Stimulated activated naive CD8-positive, alpha-beta T cell treated with anti-CD3 and anti-CD28 coated beads, Interleukin-15, Interleukin-2, amounts not matched to agents 100 ng/mL and 50 ng/mL, for 24 hours (primary cell): ENCODE measurements around the gene RAB26.
"Not testable (repeated sequence)": the region's sequence is repeated elsewhere in the genome, so short reads cannot be mapped to it uniquely, and the experiment has no call there.

Experiments
- H3K27ac Mint-ChIP-seq: one replicate; pipeline ENCODE4 v1.8.0; 2021; ENCODE audit warnings: mild to moderate bottlenecking, mixed read lengths
- H3K27me3 Mint-ChIP-seq: one replicate; pipeline ENCODE4 v1.8.0; 2021; ENCODE audit warnings: mixed read lengths
- H3K36me3 Mint-ChIP-seq: one replicate; pipeline ENCODE4 v1.8.0; 2021; ENCODE audit warnings: low read depth, mixed read lengths
- H3K4me1 Mint-ChIP-seq: one replicate; pipeline ENCODE4 v1.8.0; 2021; ENCODE audit warnings: low read depth, mixed read lengths
- H3K4me3 Mint-ChIP-seq: one replicate; pipeline ENCODE4 v1.8.0; 2021; ENCODE audit warnings: mild to moderate bottlenecking, mixed read lengths
- H3K9me3 Mint-ChIP-seq: one replicate; pipeline ENCODE4 v1.8.0; 2021; ENCODE audit warnings: mixed read lengths

The RAB26 gene

DNA sequence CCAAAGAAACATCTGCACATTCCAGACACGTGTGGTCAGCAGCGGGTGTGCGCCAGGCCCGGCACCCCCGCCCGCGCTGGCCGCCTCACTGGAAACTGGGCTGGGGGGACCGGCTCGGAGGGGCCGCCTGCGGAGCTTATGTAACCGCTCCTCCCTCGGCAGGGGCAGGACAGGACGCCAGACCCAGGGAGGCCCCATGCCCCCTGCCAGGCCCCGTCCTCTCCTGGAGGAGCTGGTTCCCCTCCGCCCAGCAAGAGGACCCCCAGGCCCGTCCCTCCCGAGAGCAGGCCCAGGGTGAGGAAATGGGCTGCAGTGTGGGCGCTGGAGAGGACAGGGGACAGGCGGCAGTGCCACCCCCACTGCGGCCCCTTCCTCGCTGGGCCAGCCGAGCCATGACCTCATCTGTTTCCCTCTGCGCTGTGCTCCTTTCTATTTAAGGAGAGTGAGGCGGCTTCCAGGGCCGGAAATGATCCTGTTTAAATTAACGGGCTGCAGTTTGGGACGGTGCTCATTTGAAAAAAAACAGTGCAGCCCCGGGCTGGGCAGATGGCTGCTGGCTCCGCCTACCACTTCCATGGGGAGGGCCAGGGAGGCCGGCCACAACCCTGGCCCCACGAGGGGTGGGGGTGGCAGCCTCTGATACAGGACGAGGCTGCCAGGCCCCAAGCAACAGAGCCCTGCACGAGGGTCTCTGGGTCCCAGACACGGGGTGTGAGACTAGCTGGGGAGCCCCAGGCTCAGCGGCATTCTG, 23.6 kb upstream of the RAB26 start:
- H3K36me3 Mint-ChIP-seq, H3K4me3 Mint-ChIP-seq, H3K9me3 Mint-ChIP-seq, H3K27me3 Mint-ChIP-seq, H3K27ac Mint-ChIP-seq: not testable (repeated sequence)
- H3K4me1 Mint-ChIP-seq: peaks cover 22% of the 10 kb centered on the region

GRCh38 chr16:2125609-2126008, 22.8 kb upstream of the RAB26 start:
- H3K36me3 Mint-ChIP-seq, H3K27me3 Mint-ChIP-seq, H3K4me3 Mint-ChIP-seq, H3K9me3 Mint-ChIP-seq, H3K27ac Mint-ChIP-seq: not testable (repeated sequence)
- peaks cover 22% of the 10 kb centered on the region for H3K4me1 Mint-ChIP-seq

- not testable (repeated sequence) for H3K9me3 Mint-ChIP-seq, H3K27me3 Mint-ChIP-seq, H3K4me3 Mint-ChIP-seq, H3K36me3 Mint-ChIP-seq, H3K27ac Mint-ChIP-seq
- peaks cover 22% of the 10 kb centered on the region for H3K4me1 Mint-ChIP-seq
Measured at GRCh38 chr16:2126161-2126743, 22.2 kb upstream of the RAB26 start.

DNA sequence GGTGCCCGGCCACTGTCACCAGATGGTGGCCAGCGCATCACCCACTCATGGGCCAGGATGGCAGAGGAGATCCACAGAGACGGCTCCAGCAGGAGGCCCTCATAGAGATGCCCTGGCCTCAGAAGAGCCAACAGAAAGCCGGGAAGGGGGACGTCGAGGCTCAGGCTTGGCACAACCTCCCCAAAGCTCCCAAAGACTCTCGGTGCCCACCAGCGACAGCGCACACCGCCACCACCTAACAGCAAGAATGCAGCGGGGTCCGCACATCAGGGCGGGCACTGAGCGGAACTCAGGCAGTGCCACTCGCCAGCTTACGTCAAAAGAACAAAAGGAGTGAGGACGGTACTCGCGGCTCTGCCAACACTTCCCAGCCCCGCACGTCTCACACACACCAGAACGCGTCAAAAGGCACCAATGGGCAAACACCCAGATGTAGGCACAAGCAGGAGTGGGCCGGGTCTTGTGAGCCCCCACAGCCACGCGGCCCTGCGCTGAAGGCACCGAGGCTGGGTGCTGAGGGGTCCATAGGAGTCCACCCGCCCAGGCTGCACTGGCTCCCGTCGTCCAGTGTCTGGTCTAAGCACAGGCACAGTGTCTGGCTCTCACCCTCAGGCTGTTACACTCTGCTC, 21.4 kb upstream of the RAB26 start:
- H3K4me1 Mint-ChIP-seq: peaks cover 22% of the 10 kb centered on the region
- not testable (repeated sequence) for H3K36me3 Mint-ChIP-seq, H3K27ac Mint-ChIP-seq, H3K9me3 Mint-ChIP-seq, H3K27me3 Mint-ChIP-seq, H3K4me3 Mint-ChIP-seq

GRCh38 chr16:2127630-2128280, 20.7 kb upstream of the RAB26 start:
- H3K27ac Mint-ChIP-seq, H3K27me3 Mint-ChIP-seq, H3K4me3 Mint-ChIP-seq, H3K36me3 Mint-ChIP-seq, H3K9me3 Mint-ChIP-seq: not testable (repeated sequence)
- H3K4me1 Mint-ChIP-seq: peaks cover 22% of the 10 kb centered on the region

- peak overlapping the region; percentile 66 for H3K4me3 Mint-ChIP-seq
- peaks cover 22% of the 10 kb centered on the region for H3K4me1 Mint-ChIP-seq
- not testable (repeated sequence) for H3K27ac Mint-ChIP-seq, H3K27me3 Mint-ChIP-seq, H3K36me3 Mint-ChIP-seq, H3K9me3 Mint-ChIP-seq
Measured at GRCh38 chr16:2129251-2129650, 19.2 kb upstream of the RAB26 start.

DNA sequence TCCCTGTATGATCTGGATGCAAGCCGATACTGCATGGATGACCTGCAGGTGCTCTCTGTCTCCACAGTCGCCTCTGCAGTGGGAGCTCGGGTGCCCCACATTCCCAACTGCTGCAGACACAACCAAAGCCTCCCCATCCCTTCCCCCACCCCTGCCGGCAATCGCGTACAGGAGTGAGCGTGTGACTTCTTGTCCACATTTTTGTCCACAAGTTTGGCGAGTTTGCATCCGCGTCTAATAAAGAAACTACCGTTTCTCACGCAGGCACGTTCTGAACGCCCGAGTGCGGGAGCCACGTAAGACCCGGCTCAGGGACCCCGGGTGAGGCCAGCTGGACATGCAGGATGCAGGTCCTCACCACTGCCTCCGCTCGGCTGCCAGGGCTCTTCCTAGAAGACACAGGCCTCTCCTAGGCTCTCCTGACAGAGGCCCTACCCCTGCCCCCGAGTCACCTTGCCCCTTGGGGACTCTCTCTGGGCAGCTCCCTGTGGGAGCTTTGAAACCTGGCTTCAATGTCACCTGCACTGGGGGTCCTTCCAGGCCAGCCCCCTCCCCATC, 18.5 kb upstream of the RAB26 start:
- H3K4me3 Mint-ChIP-seq, H3K9me3 Mint-ChIP-seq, H3K36me3 Mint-ChIP-seq, H3K27ac Mint-ChIP-seq, H3K27me3 Mint-ChIP-seq: not testable (repeated sequence)
- peaks cover 22% of the 10 kb centered on the region for H3K4me1 Mint-ChIP-seq

DNA sequence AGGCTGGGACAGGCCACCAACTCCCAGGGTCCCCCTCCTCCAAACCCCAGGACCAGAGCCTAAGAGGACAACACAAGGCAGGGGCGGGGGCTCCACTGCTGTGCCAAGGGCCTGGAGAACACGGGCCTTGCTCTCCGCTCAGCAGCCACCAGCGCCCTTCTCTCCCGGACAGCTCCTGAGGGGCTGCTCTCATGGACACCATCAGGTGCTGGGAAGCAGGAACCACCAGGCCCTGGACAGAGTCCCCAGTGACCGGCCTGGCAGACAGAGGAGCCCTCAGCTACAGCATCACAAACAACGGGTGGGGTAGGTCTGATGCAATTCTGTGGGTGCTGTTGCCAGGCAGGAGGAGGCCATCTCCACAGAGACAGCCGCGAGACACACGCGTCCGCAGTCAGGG, 14.6 kb upstream of the RAB26 start:
- not testable (repeated sequence) for H3K36me3 Mint-ChIP-seq, H3K4me3 Mint-ChIP-seq, H3K27me3 Mint-ChIP-seq, H3K27ac Mint-ChIP-seq, H3K9me3 Mint-ChIP-seq
- H3K4me1 Mint-ChIP-seq: peaks cover 11% of the 10 kb centered on the region

DNA sequence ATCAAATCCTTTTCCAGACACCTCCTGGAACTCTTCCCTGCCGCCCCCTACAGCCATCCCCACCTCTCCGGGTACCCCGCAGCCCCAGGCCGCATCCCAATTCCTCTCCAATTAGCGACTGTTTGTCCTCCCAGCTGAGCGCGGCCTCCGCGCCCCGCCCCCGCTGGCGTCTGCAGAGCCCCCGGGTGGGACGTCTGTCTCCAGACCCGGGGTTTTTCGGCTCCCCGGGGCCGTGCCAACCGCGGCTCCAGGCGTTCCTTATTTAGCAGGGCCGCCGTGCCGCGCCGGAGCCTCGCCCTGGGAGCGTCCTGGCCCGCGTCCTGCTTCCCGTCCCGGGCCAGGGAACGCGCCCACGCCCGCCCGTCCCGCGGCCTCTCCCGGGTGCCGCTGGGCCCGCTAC, 13.4 kb upstream of the RAB26 start:
- H3K27me3 Mint-ChIP-seq, H3K36me3 Mint-ChIP-seq, H3K4me1 Mint-ChIP-seq, H3K9me3 Mint-ChIP-seq: not testable (repeated sequence)
- Mint-ChIP-seq H3K4me3 (peak overlapping the region; percentile 84), H3K27ac (peak overlapping the region; percentile 63)

DNA sequence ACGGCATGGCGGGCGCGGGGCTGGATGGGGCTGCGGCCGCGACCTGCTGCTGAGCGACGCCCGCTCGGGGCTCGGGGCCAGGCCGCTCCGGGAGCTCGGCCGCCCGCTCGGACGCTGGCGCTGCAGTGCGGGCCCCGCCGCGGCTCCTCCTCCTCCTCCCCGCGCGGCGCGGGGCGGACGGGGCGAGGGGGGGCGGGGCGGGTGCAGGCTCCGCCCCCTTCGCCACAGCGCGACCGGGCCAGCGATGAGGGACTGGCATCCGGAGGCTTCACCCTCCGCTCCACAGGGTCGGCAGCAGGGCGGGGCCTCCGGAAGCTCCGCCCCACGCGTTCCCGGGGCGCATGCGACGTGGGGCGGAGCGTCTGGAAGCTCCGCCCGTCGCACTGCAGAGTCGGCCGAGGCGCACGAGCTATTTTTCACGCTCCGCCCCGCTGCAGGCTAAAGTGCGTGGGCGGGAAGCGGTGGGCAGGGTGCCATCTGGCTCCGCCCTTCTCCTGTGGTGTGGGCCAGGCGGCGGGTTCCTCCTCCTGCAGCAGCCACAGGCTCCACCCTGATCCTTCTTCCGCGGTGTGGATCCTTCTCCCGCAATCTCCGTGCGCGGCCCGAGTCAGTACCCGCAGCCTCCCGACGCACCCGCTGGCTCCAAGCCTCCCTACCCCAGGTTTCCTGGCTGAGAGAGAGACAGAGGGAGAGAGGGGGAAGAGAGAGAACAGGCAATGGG, 12.5 kb upstream of the RAB26 start, which contains the start of gene PKD1:
PKD1 (minus strand) TSS at position 129 of the 721 bp plus-strand sequence. CDS start 209 bp downstream, outside the sequence.
- H3K9me3 Mint-ChIP-seq, H3K27me3 Mint-ChIP-seq, H3K36me3 Mint-ChIP-seq: not testable (repeated sequence)
- Mint-ChIP-seq H3K4me3 (peak within 1 kb of the TSS; percentile 84), H3K4me1 (peaks cover 10% of the 10 kb centered on the region), H3K27ac (peak within 1 kb of the TSS; percentile 88)

DNA sequence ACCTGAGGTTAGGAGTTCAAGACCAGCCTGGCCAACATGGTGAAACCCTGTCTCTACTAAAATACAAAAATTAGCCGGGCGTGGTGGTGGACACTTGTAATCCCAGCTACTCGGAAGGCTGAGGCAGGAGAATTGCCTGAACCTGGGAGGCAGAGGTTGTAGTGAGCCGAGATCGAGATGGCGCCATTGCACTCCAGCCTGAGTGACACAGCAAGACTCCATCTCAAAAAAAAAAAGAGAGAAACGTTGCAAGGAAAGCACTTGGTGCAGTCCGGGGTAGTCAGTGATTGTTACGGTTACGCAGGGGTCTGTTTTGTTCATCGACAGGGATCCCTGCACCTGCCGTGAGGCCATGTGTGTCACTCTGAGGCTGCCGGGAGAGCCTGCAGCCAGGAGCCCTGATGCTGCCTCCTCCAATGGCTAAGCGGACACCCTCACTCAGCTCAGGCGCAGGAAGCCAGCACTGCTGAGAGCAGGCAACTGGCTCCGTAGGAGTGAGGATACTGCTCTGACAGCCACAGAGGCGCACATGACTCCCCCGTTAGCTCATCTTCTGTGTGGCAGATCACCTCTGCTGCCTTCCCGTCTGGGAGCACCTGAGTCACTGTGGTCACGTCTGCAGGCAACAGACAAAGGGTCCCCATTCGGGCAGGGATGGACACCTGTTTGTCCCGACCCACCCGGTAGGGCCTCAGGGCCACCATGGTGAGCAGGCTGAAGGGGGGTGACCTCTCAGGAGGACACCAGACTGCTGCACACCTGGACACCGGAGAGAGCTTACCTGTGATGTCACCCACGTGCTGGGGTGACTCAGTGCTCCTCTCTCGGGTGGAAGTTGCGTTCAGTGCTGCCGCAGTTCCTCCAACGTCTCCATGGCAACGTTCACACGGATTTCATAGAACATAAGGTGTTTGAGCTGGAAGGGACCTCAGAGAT, 5.2 kb upstream of the RAB26 start:
- peaks cover 4% of the 10 kb centered on the region for H3K4me1 Mint-ChIP-seq
- no peaks in the 10 kb centered on the region for H3K27me3 Mint-ChIP-seq
- no peak overlapping the region for H3K27ac Mint-ChIP-seq
- H3K4me3 Mint-ChIP-seq: no peak overlapping the region
- H3K36me3 Mint-ChIP-seq: no peaks in the 10 kb centered on the region
- no peaks in the 10 kb centered on the region for H3K9me3 Mint-ChIP-seq

- no peaks in the 10 kb centered on the region for H3K9me3 Mint-ChIP-seq
- no peaks in the 10 kb centered on the region for H3K27me3 Mint-ChIP-seq
- H3K27ac Mint-ChIP-seq: no peak overlapping the region
- peaks cover 4% of the 10 kb centered on the region for H3K4me1 Mint-ChIP-seq
- H3K36me3 Mint-ChIP-seq: no peaks in the 10 kb centered on the region
- no peak overlapping the region for H3K4me3 Mint-ChIP-seq
Measured at GRCh38 chr16:2143878-2144485, 4.4 kb upstream of the RAB26 start.

DNA sequence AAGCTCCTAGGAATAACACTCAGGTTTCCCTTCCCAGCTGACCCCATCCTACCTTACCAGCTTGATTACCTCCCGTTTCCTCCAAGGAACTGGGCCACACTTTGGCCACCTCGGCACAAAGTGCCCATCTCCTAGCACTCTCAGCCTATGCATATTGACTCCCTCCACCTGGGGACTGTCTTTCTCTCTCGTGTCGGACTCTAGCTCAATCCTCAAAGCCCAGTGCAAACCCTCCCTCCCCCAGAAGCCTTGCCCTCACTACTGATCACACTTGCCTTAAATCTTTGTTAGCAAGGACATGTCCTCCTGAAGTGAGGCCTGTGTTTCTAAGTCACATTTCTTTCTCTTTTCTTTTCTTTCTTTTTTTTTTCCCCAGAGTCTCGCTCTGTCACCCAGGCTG, 2.6 kb upstream of the RAB26 start:
- peaks cover 4% of the 10 kb centered on the region for H3K4me1 Mint-ChIP-seq
- no peaks in the 10 kb centered on the region for H3K36me3 Mint-ChIP-seq
- no peak overlapping the region for H3K4me3 Mint-ChIP-seq
- no peaks in the 10 kb centered on the region for H3K27me3 Mint-ChIP-seq
- H3K27ac Mint-ChIP-seq: no peak overlapping the region
- H3K9me3 Mint-ChIP-seq: no peaks in the 10 kb centered on the region
